Smooth muscle cell (in vitro differentiated cells): ENCODE results near the gene PPM1E. TPM values are rescaled to one million over a fixed set of nuclear protein-coding genes. Genes with fewer than 3 reads are reported as not detected.

ENCODE experiments used
- DNase-seq: peaks from one replicate; lab custom pipeline; 2025; ENCODE audit not compliant: unreplicated experiment; lab: John Stamatoyannopoulos, UW
- H2AFZ ChIP-seq: fragments of 200-600 bp; sonication (generic); 2 replicates; pipeline ENCODE4 v1.6.0; 2016; ENCODE audit warnings: antibody characterized with exemption, low read depth, mild to moderate bottlenecking
- H3F3A ChIP-seq: fragments of 200-600 bp; sonication (generic); 2 replicates; pipeline ENCODE4 v1.6.0; 2017; ENCODE audit warnings: antibody characterized with exemption, low read depth
- H3K27ac ChIP-seq: fragments of 200-600 bp; sonication (generic); 2 replicates; pipeline ENCODE4 v1.5.1; 2016; ENCODE audit warnings: low read depth, mild to moderate bottlenecking
- H3K27me3 ChIP-seq: fragments of 200-600 bp; sonication (generic); 2 replicates; pipeline ENCODE4 v1.6.1; 2016; ENCODE audit warnings: low read depth, mild to moderate bottlenecking
- H3K36me3 ChIP-seq: fragments of 200-600 bp; sonication (generic); 2 replicates; pipeline ENCODE4 v1.5.1; 2016; ENCODE audit warnings: low read depth
- H3K4me1 ChIP-seq: fragments of 200-600 bp; sonication (generic); 2 replicates; pipeline ENCODE4 v1.5.1; 2016; ENCODE audit warnings: low read depth
- H3K4me2 ChIP-seq: fragments of 200-600 bp; sonication (generic); 2 replicates; pipeline ENCODE4 v1.6.0; 2016; ENCODE audit warnings: mild to moderate bottlenecking
- H3K4me3 ChIP-seq: fragments of 200-600 bp; sonication (generic); 2 replicates; pipeline ENCODE4 v1.5.1; 2016; ENCODE audit warnings: mild to moderate bottlenecking
- H3K79me2 ChIP-seq: fragments of 200-600 bp; sonication (generic); 2 replicates; pipeline ENCODE4 v1.6.0; 2016; ENCODE audit warnings: low read depth, mild to moderate bottlenecking
- H3K9ac ChIP-seq: fragments of 200-600 bp; sonication (generic); 2 replicates; pipeline ENCODE4 v1.6.0; 2016; ENCODE audit warnings: low read depth
- H3K9me3 ChIP-seq: fragments of 200-600 bp; sonication (generic); replicated peaks from 2 replicates; pipeline ENCODE4 v1.5.1; 2016; ENCODE audit warnings: low read depth
- H4K20me1 ChIP-seq: fragments of 200-600 bp; sonication (generic); 2 replicates; pipeline ENCODE4 v1.6.0; 2016; ENCODE audit warnings: low read depth
- WGBS: methylation state at CpG from one replicate; pipeline ENCODE4 v1.1.7; 2016; ENCODE audit warnings: low lambda C conversion rate; 5-methylcytosine and 5-hydroxymethylcytosine counted together
- polyA plus RNA-seq: library from polyadenylated mRNA; unstranded; fragments of >200 nt; fragmentation: Nextera tagmentation; extraction: Ambion mirVana; gene quantifications from 2 replicates; pipeline ENCODE4 v1.2.1, GENCODE V29; 2016
- total RNA-seq: library from RNA; depleted of rRNA; stranded (reverse); fragments of >200 nt; gene quantifications from 2 replicates; pipeline ENCODE4 v1.2.3, GENCODE V29; 2014
- TF ChIP-seq, protein P1 (sequence below): fragments of 200-600 bp; sonication (generic); IDR thresholded peaks from 2 replicates; pipeline ENCODE4 v1.5.1; 2017; ENCODE audit warnings: borderline replicate concordance, mild to moderate bottlenecking, antibody characterized with exemption; ENCODE audit not compliant: insufficient read depth, poor library complexity, severe bottlenecking

Gene PPM1E
- total and polyA plus RNA-seq, 2 experiments from 2014 or later = 0.29 to 0.72 TPM

GRCh38 chr17:58818654-58819053 is 63.0 kb downstream of the PPM1E start:
- no peaks in the 10 kb centered on the region for H3K27me3 ChIP-seq
- H3K79me2 ChIP-seq = no peaks in the 10 kb centered on the region
- H3K4me3 ChIP-seq = no peak overlapping the region
- H4K20me1 ChIP-seq = no peaks in the 10 kb centered on the region
- no peak overlapping the region for H3K27ac ChIP-seq
- H3K9ac ChIP-seq = no peak overlapping the region
- H3F3A ChIP-seq = no peaks in the 10 kb centered on the region
- 88% methylated on average over 4 of the region's 4 CpGs for WGBS
- TF ChIP-seq, protein P1, sequence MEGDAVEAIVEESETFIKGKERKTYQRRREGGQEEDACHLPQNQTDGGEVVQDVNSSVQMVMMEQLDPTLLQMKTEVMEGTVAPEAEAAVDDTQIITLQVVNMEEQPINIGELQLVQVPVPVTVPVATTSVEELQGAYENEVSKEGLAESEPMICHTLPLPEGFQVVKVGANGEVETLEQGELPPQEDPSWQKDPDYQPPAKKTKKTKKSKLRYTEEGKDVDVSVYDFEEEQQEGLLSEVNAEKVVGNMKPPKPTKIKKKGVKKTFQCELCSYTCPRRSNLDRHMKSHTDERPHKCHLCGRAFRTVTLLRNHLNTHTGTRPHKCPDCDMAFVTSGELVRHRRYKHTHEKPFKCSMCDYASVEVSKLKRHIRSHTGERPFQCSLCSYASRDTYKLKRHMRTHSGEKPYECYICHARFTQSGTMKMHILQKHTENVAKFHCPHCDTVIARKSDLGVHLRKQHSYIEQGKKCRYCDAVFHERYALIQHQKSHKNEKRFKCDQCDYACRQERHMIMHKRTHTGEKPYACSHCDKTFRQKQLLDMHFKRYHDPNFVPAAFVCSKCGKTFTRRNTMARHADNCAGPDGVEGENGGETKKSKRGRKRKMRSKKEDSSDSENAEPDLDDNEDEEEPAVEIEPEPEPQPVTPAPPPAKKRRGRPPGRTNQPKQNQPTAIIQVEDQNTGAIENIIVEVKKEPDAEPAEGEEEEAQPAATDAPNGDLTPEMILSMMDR = no peak
- H3K4me1 ChIP-seq = peaks cover 5% of the 10 kb centered on the region
- no peaks in the 10 kb centered on the region for H3K36me3 ChIP-seq
- H3K4me2 ChIP-seq = no peak overlapping the region
- no peak overlapping the region for H2AFZ ChIP-seq
- DNase-seq = no peak
- H3K9me3 ChIP-seq = no peaks in the 10 kb centered on the region

GRCh38 chr17:58822148-58823050 is 66.7 kb downstream of the PPM1E start:
- Histone ChIP-seq H3K27me3 (no peaks in the 10 kb centered on the region), H2AFZ (no peak overlapping the region), H3K4me1 (peaks cover 5% of the 10 kb centered on the region), H3K36me3 (no peaks in the 10 kb centered on the region), H3K27ac (no peak overlapping the region), H3K9me3 (no peaks in the 10 kb centered on the region), H3K79me2 (no peaks in the 10 kb centered on the region), H3F3A (no peaks in the 10 kb centered on the region), H3K9ac (no peak overlapping the region), H4K20me1 (no peaks in the 10 kb centered on the region), H3K4me2 (no peak overlapping the region), H3K4me3 (no peak overlapping the region)
- TF ChIP-seq, protein P1 = no peak
- WGBS = 70% methylated on average over 6 of the region's 6 CpGs
- no peak for DNase-seq

- Histone ChIP-seq H3K79me2 (no peaks in the 10 kb centered on the region), H3K4me1 (peaks cover 5% of the 10 kb centered on the region), H4K20me1 (no peaks in the 10 kb centered on the region), H3K9ac (no peak overlapping the region), H3K36me3 (no peaks in the 10 kb centered on the region), H3F3A (no peaks in the 10 kb centered on the region), H2AFZ (no peak overlapping the region), H3K4me2 (no peak overlapping the region), H3K27me3 (no peaks in the 10 kb centered on the region), H3K4me3 (no peak overlapping the region), H3K27ac (no peak overlapping the region), H3K9me3 (no peaks in the 10 kb centered on the region)
- WGBS = 92% methylated on average over 2 of the region's 2 CpGs
- DNase-seq = no peak
- TF ChIP-seq, protein P1 = no peak
These were observed 67.4 kb downstream of the PPM1E start for GRCh38 chr17:58823051-58823525.
